ENCODE results near the gene CDH12.

The CDH12 gene

GRCh38 chr5:22621084-22621483, 232.1 kb downstream of the CDH12 start:
- no peak for TF ChIP-seq REST (IDR thresholded peaks at IDR 0.05; ENCODE audit: insufficient read depth in 1 of 2, low read depth in 2 of 2, low read length in 2 of 2)
- no peak for TF ChIP-seq SIN3A (IDR thresholded peaks at IDR 0.05; ENCODE audit: borderline replicate concordance, insufficient read depth, low read length)
- no peak for TF ChIP-seq FOXP2 (optimal IDR thresholded peaks at IDR 0.05; ENCODE audit: borderline replicate concordance, extremely low read depth, extremely low read length, insufficient read depth)
- no peak for TF ChIP-seq TAF1 (IDR thresholded peaks at IDR 0.05; ENCODE audit: borderline replicate concordance, insufficient read depth, low read length)
- TF ChIP-seq POLR2AphosphoS5 (IDR thresholded peaks at IDR 0.05; ENCODE audit: low read depth, low read length): no peak

GRCh38 chr5:22615964-22616363, 237.2 kb downstream of the CDH12 start:
- TF ChIP-seq TAF1 (IDR thresholded peaks at IDR 0.05; ENCODE audit: borderline replicate concordance, insufficient read depth, low read length) (no peak), FOXP2 (optimal IDR thresholded peaks at IDR 0.05; ENCODE audit: borderline replicate concordance, extremely low read depth, extremely low read length, insufficient read depth) (no peak), POLR2AphosphoS5 (IDR thresholded peaks at IDR 0.05; ENCODE audit: low read depth, low read length) (no peak)

GRCh38 chr5:22614486-22615094, 238.6 kb downstream of the CDH12 start:
- TF ChIP-seq REST (IDR thresholded peaks at IDR 0.05; ENCODE audit: insufficient read depth in 1 of 2, low read depth in 2 of 2, low read length in 2 of 2) (no peak), TAF1 (IDR thresholded peaks at IDR 0.05; ENCODE audit: borderline replicate concordance, insufficient read depth, low read length) (no peak), POLR2AphosphoS5 (IDR thresholded peaks at IDR 0.05; ENCODE audit: low read depth, low read length) (no peak), SIN3A (IDR thresholded peaks at IDR 0.05; ENCODE audit: borderline replicate concordance, insufficient read depth, low read length) (no peak), FOXP2 (optimal IDR thresholded peaks at IDR 0.05; ENCODE audit: borderline replicate concordance, extremely low read depth, extremely low read length, insufficient read depth) (no peak)

GRCh38 chr5:22612928-22613327, 240.2 kb downstream of the CDH12 start:
- TF ChIP-seq SIN3A (IDR thresholded peaks at IDR 0.05; ENCODE audit: borderline replicate concordance, insufficient read depth, low read length) (no peak), REST (IDR thresholded peaks at IDR 0.05; ENCODE audit: insufficient read depth in 1 of 2, low read depth in 2 of 2, low read length in 2 of 2) (no peak), TAF1 (IDR thresholded peaks at IDR 0.05; ENCODE audit: borderline replicate concordance, insufficient read depth, low read length) (no peak)

- TF ChIP-seq SIN3A (IDR thresholded peaks at IDR 0.05; ENCODE audit: borderline replicate concordance, insufficient read depth, low read length) (no peak), POLR2AphosphoS5 (IDR thresholded peaks at IDR 0.05; ENCODE audit: low read depth, low read length) (no peak), TAF1 (IDR thresholded peaks at IDR 0.05; ENCODE audit: borderline replicate concordance, insufficient read depth, low read length) (no peak), REST (IDR thresholded peaks at IDR 0.05; ENCODE audit: insufficient read depth in 1 of 2, low read depth in 2 of 2, low read length in 2 of 2) (no peak), FOXP2 (optimal IDR thresholded peaks at IDR 0.05; ENCODE audit: borderline replicate concordance, extremely low read depth, extremely low read length, insufficient read depth) (no peak)
Measured at GRCh38 chr5:22611327-22611726, 241.8 kb downstream of the CDH12 start.

Data from PFSK-1 (cell line).